ENCODE data around the gene YES1. TPM values are rescaled to one million over a fixed set of nuclear protein-coding genes. Genes with fewer than 3 reads are reported as not detected.

Gene YES1
- total RNA-seq, result 241 and 270 TPM in 2 replicates

DNA sequence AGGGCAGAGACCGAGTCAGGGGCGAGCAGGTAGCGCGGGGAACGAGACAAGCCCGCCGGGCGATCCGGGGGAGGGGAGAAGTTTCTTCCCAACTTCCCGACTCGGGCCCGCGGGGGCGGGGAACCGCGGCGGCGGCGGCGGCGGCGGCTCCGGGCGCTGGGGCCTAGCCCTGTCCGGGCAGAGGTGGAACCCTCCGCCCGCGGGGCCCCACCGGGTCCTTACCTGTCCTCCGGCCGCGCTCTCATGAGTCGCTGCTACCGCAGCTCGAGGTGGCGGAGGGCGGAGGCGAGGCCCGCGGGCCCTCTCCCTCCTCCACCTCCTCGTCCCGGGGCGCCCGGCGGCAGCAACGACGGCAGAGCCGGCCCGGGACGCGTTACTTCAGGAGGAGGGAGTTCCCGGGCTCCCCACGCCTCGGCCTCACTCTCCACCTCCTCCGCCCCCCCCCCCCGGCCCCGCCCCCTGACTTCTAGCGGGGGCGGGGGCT, at the start of gene YES1:
Gene YES1 (minus strand): TSS at position 351 of the 484 bp plus-strand sequence. CDS start 55,415 bp downstream, outside the sequence.

DNA sequence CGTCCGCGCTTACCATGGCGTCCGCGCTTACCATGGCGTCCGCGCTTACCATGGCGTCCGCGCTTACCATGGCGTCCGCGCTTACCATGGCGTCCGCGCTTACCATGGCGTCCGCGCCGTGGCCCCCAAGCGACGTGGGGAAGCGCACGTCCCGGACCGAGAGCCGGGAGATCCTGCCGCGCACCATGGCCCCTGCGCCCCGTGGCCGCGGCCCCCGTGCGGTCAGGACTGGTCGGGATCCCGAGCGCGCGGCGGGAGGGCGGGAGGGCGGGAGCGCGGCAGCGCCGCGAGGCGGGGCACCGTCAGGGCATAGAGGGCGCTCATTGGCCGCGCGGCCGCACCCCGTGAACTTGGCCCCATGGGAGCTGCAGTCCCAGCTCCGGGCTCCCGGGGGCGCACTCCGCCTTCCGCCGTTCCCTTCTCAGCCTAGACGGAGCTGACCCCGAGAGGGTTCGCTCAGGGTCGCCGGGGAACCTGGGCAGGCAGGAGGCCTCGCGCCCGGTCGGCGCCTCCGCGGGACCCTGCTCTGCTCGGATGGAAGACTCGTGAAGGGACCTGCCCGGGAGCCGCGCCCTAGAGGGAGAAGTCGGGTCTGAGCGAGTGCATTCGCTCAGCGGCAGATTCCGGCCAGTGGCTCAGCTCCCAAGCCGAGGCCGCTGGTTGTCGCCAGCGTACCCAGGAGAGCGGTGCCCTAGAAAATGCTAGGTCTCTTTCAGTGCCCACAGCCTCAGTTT, 99.5 kb downstream of the YES1 start, which contains the start of gene ENOSF1:
Gene ENOSF1 (minus strand): TSS at position 230 of the 734 bp plus-strand sequence. CDS start 43 bp downstream, at position 187.

Small RNA genes lying within 50 kb of the gene (small RNA-seq; reads per million reads assigned to genes)
- gene BOLA2P1 (not detected), gene RNU1-109P (0.37 reads per million, percentile 18 among the genes with 10 or more reads in this experiment)

Other genes with a start within 250 kb of the YES1 start
- not detected in 2 replicates for gene CETN1, start 231.9 kb downstream of the YES1 start, total RNA-seq
- gene CLUL1, start 215.3 kb downstream of the YES1 start, total RNA-seq, result not detected in 2 replicates
- gene TYMS, start 154.6 kb downstream of the YES1 start, total RNA-seq, result 15.0 and 32.8 TPM in 2 replicates
- 21.9 and 29.4 TPM in 2 replicates for gene ENOSF1, start 99.6 kb downstream of the YES1 start, total RNA-seq
- not detected in 2 replicates for gene ADCYAP1, start 92.6 kb upstream of the YES1 start, total RNA-seq